Measurements from ENCODE around the gene FAM168A. TPM values are rescaled to one million over a fixed set of nuclear protein-coding genes. Genes with fewer than 3 reads are reported as not detected.

Gene FAM168A
- total and polyA plus RNA-seq, 2 of the 8 experiments (the other 6 are each of a cell fraction or from before 2014, with no cell fraction given), result 17.1 to 21.6 TPM

GRCh38 chr11:73480677-73481076 is 117.2 kb downstream of the FAM168A start (continued):
- no peak for TF ChIP-seq TAF7 (optimal IDR thresholded peaks at IDR 0.05; ENCODE audit: borderline replicate concordance, low read depth, low read length)

All from H1 (cell line).